Lower lobe of right lung (tissue), 2 donors: ENCODE data around the gene NOXO1. TPM values are rescaled to one million over a fixed set of nuclear protein-coding genes. Genes with fewer than 3 reads are reported as not detected.

Experiments
- ATAC-seq, 2 donors: fragments of 200-7000 bp; cut with Tn5 transposase; one replicate each; pipeline ENCODE4 v1.9.1; 2020 to 2022; ENCODE audit warnings: mild to moderate bottlenecking in 2 of 2, moderate library complexity in 2 of 2
- DNase-seq: peaks from one replicate; pipeline ENCODE4 v3.0.0-alpha.2; 2020
- H3K27ac ChIP-seq: fragments of 200-600 bp; one replicate; pipeline ENCODE4 v1.8.0; 2022
- H3K27me3 ChIP-seq: fragments of 200-600 bp; one replicate; pipeline ENCODE4 v1.8.0; 2022; ENCODE audit warnings: low read depth
- H3K36me3 ChIP-seq: fragments of 200-600 bp; one replicate; pipeline ENCODE4 v1.8.0; 2022; ENCODE audit warnings: mild to moderate bottlenecking
- H3K4me1 ChIP-seq: fragments of 200-600 bp; one replicate; pipeline ENCODE4 v1.8.0; 2022
- H3K4me3 ChIP-seq: fragments of 200-600 bp; one replicate; pipeline ENCODE4 v1.8.0; 2022; ENCODE audit warnings: mild to moderate bottlenecking
- H3K9me3 ChIP-seq: fragments of 200-600 bp; one replicate; pipeline ENCODE4 v1.8.0; 2022
- CTCF ChIP-seq: fragments of 200-600 bp; IDR thresholded peaks from one replicate; pipeline ENCODE4 v1.8.0; 2022; ENCODE audit warnings: antibody characterized with exemption, mild to moderate bottlenecking
- intact Hi-C: fragments of 100-400 bp; cut with DNase I; formaldehyde crosslinking; loops from one replicate; pipeline ENCODE4 v1.11.0; 2022
- total RNA-seq: library from RNA; stranded (reverse); fragmentation: NEBNext Ultra II Directional; extraction: Animal tissue kit (Norgen Biotek cat#: 25700); gene quantifications from one replicate; pipeline ENCODE4 v1.2.1, GENCODE V29; 2021
- donor health status: DM: no; HTN: yes; CAD: no; lungs with severe emphysema.

The NOXO1 gene
- total RNA-seq, 1 donor from 2014 or later = 1.7 TPM

GRCh38 chr16:1945559-1946391 is 35.5 kb downstream of the NOXO1 start:
- H3K9me3 ChIP-seq = no peaks in the 10 kb centered on the region
- H3K27ac ChIP-seq = no peak overlapping the region
- no peak for ATAC-seq
- peak; percentile 41 for DNase-seq
- peaks cover 1% of the 10 kb centered on the region for H3K36me3 ChIP-seq
- H3K4me1 ChIP-seq = peaks cover 17% of the 10 kb centered on the region
- H3K4me3 ChIP-seq = no peak overlapping the region
- TF ChIP-seq CTCF = no peak
- intact Hi-C loops = no loop called here
- no peaks in the 10 kb centered on the region for H3K27me3 ChIP-seq

GRCh38 chr16:1944612-1945199 is 36.6 kb downstream of the NOXO1 start:
- Histone ChIP-seq H3K27ac (no peak overlapping the region), H3K4me3 (no peak overlapping the region), H3K9me3 (no peaks in the 10 kb centered on the region), H3K27me3 (no peaks in the 10 kb centered on the region), H3K36me3 (peaks cover 12% of the 10 kb centered on the region), H3K4me1 (peaks cover 17% of the 10 kb centered on the region)
- intact Hi-C loops = no loop called here
- ATAC-seq (no peak), DNase-seq (no peak)
- no peak for TF ChIP-seq CTCF

- peaks cover 28% of the 10 kb centered on the region for H3K36me3 ChIP-seq
- DNase-seq = peak; percentile 100
- H3K27ac ChIP-seq = peak within 1 kb of the TSS; percentile 71
- peaks cover 17% of the 10 kb centered on the region for H3K4me1 ChIP-seq
- peak within 1 kb of the TSS; percentile 71 for H3K4me3 ChIP-seq
- H3K9me3 ChIP-seq = no peaks in the 10 kb centered on the region
- intact Hi-C loops = no loop called here
- peak; percentile 97 for ATAC-seq
- no peaks in the 10 kb centered on the region for H3K27me3 ChIP-seq
- no peak for TF ChIP-seq CTCF
These were observed 38.2 kb downstream of the NOXO1 start, which contains the start of gene MSRB1 for GRCh38 chr16:1942810-1943726. Gene MSRB1, minus strand, starts transcription at chr16:1943199. Its CDS starts 43 bp downstream, at chr16:1943156.

GRCh38 chr16:1942047-1942809 is 39.0 kb downstream of the NOXO1 start:
- Histone ChIP-seq H3K4me3 (peak overlapping the region; percentile 71), H3K4me1 (peaks cover 17% of the 10 kb centered on the region), H3K36me3 (peaks cover 37% of the 10 kb centered on the region), H3K27me3 (no peaks in the 10 kb centered on the region), H3K9me3 (no peaks in the 10 kb centered on the region), H3K27ac (peak overlapping the region; percentile 71)
- TF ChIP-seq CTCF = no peak
- DNase-seq (peak; percentile 60), ATAC-seq (peak; percentile 1 to 4)
- intact Hi-C loops = no loop called here
